ENCODE data around the gene NDUFA7.
"Not testable (repeated sequence)": the region's sequence is repeated elsewhere in the genome, so short reads cannot be mapped to it uniquely, and the experiment has no call there.

NDUFA7 gene

GRCh38 chr19:8342684-8343482 is 21.7 kb upstream of the NDUFA7 start, which contains the start of gene KANK3:
Gene KANK3 (minus strand): TSS chr19:8343262. CDS start chr19:8337828, 5,434 bp downstream.
- TF ChIP-seq CTCF (IDR thresholded peaks at IDR 0.05; ENCODE audit: low read length) (no peak), EZH2phosphoT487 (IDR thresholded peaks at IDR 0.05; ENCODE audit: low read length) (no peak), EZH2 (optimal IDR thresholded peaks at IDR 0.05; ENCODE audit: low read depth, low read length) (no peak)
- H3K9me3 ChIP-seq (replicated peaks; ENCODE audit: insufficient read depth, low read length): no peaks in the 10 kb centered on the region
- no peaks in the 10 kb centered on the region for H4K20me1 ChIP-seq (ENCODE audit: insufficient read depth, low read length)
- no peak within 1 kb of the TSS for H3K9ac ChIP-seq (ENCODE audit: low read length)
- no peaks in the 10 kb centered on the region for H3K79me2 ChIP-seq (ENCODE audit: low read length)
- H3K4me3 ChIP-seq (ENCODE audit: low read length): peak within 1 kb of the TSS; percentile 49
- DNase-seq: peak; percentile 94
- no peaks in the 10 kb centered on the region for H3F3A ChIP-seq (ENCODE audit: insufficient read depth, low read length)
- peak within 1 kb of the TSS; percentile 75; the same call in 1 of the 2 replicates for H3K4me2 ChIP-seq (ENCODE audit: low read depth, low read length)
- no peaks in the 10 kb centered on the region for H3K9me2 ChIP-seq (replicated peaks; ENCODE audit: insufficient read depth, low read length)
- no peaks in the 10 kb centered on the region for H3K36me3 ChIP-seq (replicated peaks; ENCODE audit: insufficient read depth, low read length)
- peaks cover 65% of the 10 kb centered on the region for H3K27me3 ChIP-seq (replicated peaks; ENCODE audit: insufficient read depth, low read length)
- H2AFZ ChIP-seq (ENCODE audit: low read length): peak within 1 kb of the TSS; percentile 54; the same call in 1 of the 2 replicates
- H3K27ac ChIP-seq (ENCODE audit: low read length): no peak within 1 kb of the TSS
- no peaks in the 10 kb centered on the region for H3K4me1 ChIP-seq (ENCODE audit: low read length)

GRCh38 chr19:8342316-8342683 is 21.1 kb upstream of the NDUFA7 start:
- Histone ChIP-seq H2AFZ (ENCODE audit: low read length) (no peak overlapping the region), H3K9me2 (replicated peaks; ENCODE audit: insufficient read depth, low read length) (no peaks in the 10 kb centered on the region), H3K27me3 (replicated peaks; ENCODE audit: insufficient read depth, low read length) (peaks cover 71% of the 10 kb centered on the region), H4K20me1 (ENCODE audit: insufficient read depth, low read length) (no peaks in the 10 kb centered on the region), H3K4me3 (ENCODE audit: low read length) (no peak overlapping the region), H3K4me2 (ENCODE audit: low read depth, low read length) (no peak overlapping the region), H3K4me1 (ENCODE audit: low read length) (no peaks in the 10 kb centered on the region), H3K9ac (ENCODE audit: low read length) (no peak overlapping the region), H3K36me3 (replicated peaks; ENCODE audit: insufficient read depth, low read length) (no peaks in the 10 kb centered on the region), H3K9me3 (replicated peaks; ENCODE audit: insufficient read depth, low read length) (no peaks in the 10 kb centered on the region), H3K79me2 (ENCODE audit: low read length) (no peaks in the 10 kb centered on the region), H3K27ac (ENCODE audit: low read length) (no peak overlapping the region), H3F3A (ENCODE audit: insufficient read depth, low read length) (no peaks in the 10 kb centered on the region)
- no peak for DNase-seq
- TF ChIP-seq EZH2 (optimal IDR thresholded peaks at IDR 0.05; ENCODE audit: low read depth, low read length) (no peak), CTCF (IDR thresholded peaks at IDR 0.05; ENCODE audit: low read length) (no peak), EZH2phosphoT487 (IDR thresholded peaks at IDR 0.05; ENCODE audit: low read length) (no peak)

GRCh38 chr19:8341504-8341903 is 20.3 kb upstream of the NDUFA7 start:
- peaks cover 76% of the 10 kb centered on the region for H3K27me3 ChIP-seq (replicated peaks; ENCODE audit: insufficient read depth, low read length)
- not testable (repeated sequence) for H3K27ac ChIP-seq (ENCODE audit: low read length); H2AFZ ChIP-seq (ENCODE audit: low read length); H3K36me3 ChIP-seq (replicated peaks; ENCODE audit: insufficient read depth, low read length); H3K4me2 ChIP-seq (ENCODE audit: low read depth, low read length); H3K9me3 ChIP-seq (replicated peaks; ENCODE audit: insufficient read depth, low read length); DNase-seq; H3K4me3 ChIP-seq (ENCODE audit: low read length); H3K79me2 ChIP-seq (ENCODE audit: low read length); H3K9ac ChIP-seq (ENCODE audit: low read length); H3F3A ChIP-seq (ENCODE audit: insufficient read depth, low read length); H3K4me1 ChIP-seq (ENCODE audit: low read length); H4K20me1 ChIP-seq (ENCODE audit: insufficient read depth, low read length); H3K9me2 ChIP-seq (replicated peaks; ENCODE audit: insufficient read depth, low read length)
